Fibroblast of villous mesenchyme (primary cell): ENCODE measurements around the gene SLC41A3. TPM values are rescaled to one million over a fixed set of nuclear protein-coding genes. Genes with fewer than 3 reads are reported as not detected.
"Not testable (repeated sequence)": the region's sequence is repeated elsewhere in the genome, so short reads cannot be mapped to it uniquely, and the experiment has no call there.

ENCODE experiments used
- DNase-seq: peaks from one replicate; pipeline ENCODE4 v3.0.0-alpha.2; 2010; ENCODE audit warnings: low read depth
- H3K4me3 ChIP-seq: 2 replicates; pipeline ENCODE4 v1.5.1; 2011; ENCODE audit warnings: low read depth, mild to moderate bottlenecking, low read length
- CTCF ChIP-seq: IDR thresholded peaks from 2 replicates; pipeline ENCODE4 v1.5.1; 2012; ENCODE audit warnings: low read depth, mild to moderate bottlenecking, low read length; ENCODE audit not compliant: insufficient read depth
- total RNA-seq: library from RNA; depleted of rRNA; stranded (reverse); fragments of >200 nt; gene quantifications from 2 replicates; pipeline ENCODE4 v1.2.3, GENCODE V29; 2012

SLC41A3 gene
- total RNA-seq, 1 donor: 36.7 TPM

- no peak for TF ChIP-seq CTCF
- H3K4me3 ChIP-seq: no peak overlapping the region
- no peak for DNase-seq
Observed at GRCh38 chr3:126070146-126070545, 13.8 kb downstream of the SLC41A3 start.

GRCh38 chr3:126067959-126068358 lies 16.0 kb downstream of the SLC41A3 start:
- H3K4me3 ChIP-seq: no peak overlapping the region
- TF ChIP-seq CTCF: no peak
- no peak for DNase-seq

- not testable (repeated sequence) for DNase-seq, H3K4me3 ChIP-seq
Observed at GRCh38 chr3:126066676-126067075, 17.2 kb downstream of the SLC41A3 start.

GRCh38 chr3:126065876-126066275 lies 18.0 kb downstream of the SLC41A3 start:
- no peak for TF ChIP-seq CTCF
- DNase-seq: no peak
- H3K4me3 ChIP-seq: no peak overlapping the region

GRCh38 chr3:126064627-126065258 lies 19.2 kb downstream of the SLC41A3 start:
- no peak for TF ChIP-seq CTCF
- DNase-seq: no peak
- H3K4me3 ChIP-seq: no peak overlapping the region

- TF ChIP-seq CTCF: no peak
- DNase-seq: no peak
- no peak overlapping the region for H3K4me3 ChIP-seq
Observed at GRCh38 chr3:126063358-126063965, 20.5 kb downstream of the SLC41A3 start.

- no peak for DNase-seq
- no peak for TF ChIP-seq CTCF
- H3K4me3 ChIP-seq: no peak overlapping the region
Observed at GRCh38 chr3:126061301-126062032, 22.5 kb downstream of the SLC41A3 start.
